ENCODE data around the gene KRT76.

KRT76 gene

GRCh38 chr12:52788192-52788875 lies 11.2 kb upstream of the KRT76 start:
- TF ChIP-seq TEAD4 (IDR thresholded peaks at IDR 0.05): no peak
- TF ChIP-seq NFIC (IDR thresholded peaks at IDR 0.05): no peak
- TF ChIP-seq ZBTB7A (IDR thresholded peaks at IDR 0.05; ENCODE audit: low read depth): no peak
- no peak for TF ChIP-seq MAX (IDR thresholded peaks at IDR 0.05)
- no peak for TF ChIP-seq TAF1 (IDR thresholded peaks at IDR 0.05; ENCODE audit: low read depth)
- no peak for TF ChIP-seq EP300 (IDR thresholded peaks at IDR 0.05; ENCODE audit: borderline replicate concordance)
- no peak for TF ChIP-seq FOXM1 (IDR thresholded peaks at IDR 0.05; ENCODE audit: borderline replicate concordance, low read depth)
- no peak for TF ChIP-seq USF1 (IDR thresholded peaks at IDR 0.05)
- TF ChIP-seq YY1 (IDR thresholded peaks at IDR 0.05; ENCODE audit: low read depth): no peak
- TF ChIP-seq RAD21 (IDR thresholded peaks at IDR 0.05; ENCODE audit: low read depth): no peak
- TF ChIP-seq TCF12 (IDR thresholded peaks at IDR 0.05; ENCODE audit: low read depth): no peak
- no peak for TF ChIP-seq REST (IDR thresholded peaks at IDR 0.05; ENCODE audit: low read depth)
- TF ChIP-seq EGR1 (IDR thresholded peaks at IDR 0.05): no peak
- no peak for TF ChIP-seq CEBPB (IDR thresholded peaks at IDR 0.05)

GRCh38 chr12:52787324-52788191 lies 10.4 kb upstream of the KRT76 start:
- TF ChIP-seq TCF12 (IDR thresholded peaks at IDR 0.05; ENCODE audit: low read depth) (no peak), RAD21 (IDR thresholded peaks at IDR 0.05; ENCODE audit: low read depth) (no peak), EP300 (IDR thresholded peaks at IDR 0.05; ENCODE audit: borderline replicate concordance) (no peak), TEAD4 (IDR thresholded peaks at IDR 0.05) (no peak), TAF1 (IDR thresholded peaks at IDR 0.05; ENCODE audit: low read depth) (no peak), NFIC (IDR thresholded peaks at IDR 0.05) (no peak), REST (IDR thresholded peaks at IDR 0.05; ENCODE audit: low read depth) (no peak), USF1 (IDR thresholded peaks at IDR 0.05) (no peak), EGR1 (IDR thresholded peaks at IDR 0.05) (no peak), FOXM1 (IDR thresholded peaks at IDR 0.05; ENCODE audit: borderline replicate concordance, low read depth) (no peak), MAX (IDR thresholded peaks at IDR 0.05) (no peak)

GRCh38 chr12:52784909-52785308 lies 7.8 kb upstream of the KRT76 start:
- TF ChIP-seq REST (IDR thresholded peaks at IDR 0.05; ENCODE audit: low read depth) (no peak), TAF1 (IDR thresholded peaks at IDR 0.05; ENCODE audit: low read depth) (no peak), CEBPB (IDR thresholded peaks at IDR 0.05) (no peak), EGR1 (IDR thresholded peaks at IDR 0.05) (no peak), FOXM1 (IDR thresholded peaks at IDR 0.05; ENCODE audit: borderline replicate concordance, low read depth) (no peak), TCF12 (IDR thresholded peaks at IDR 0.05; ENCODE audit: low read depth) (no peak), ZBTB7A (IDR thresholded peaks at IDR 0.05; ENCODE audit: low read depth) (no peak), TEAD4 (IDR thresholded peaks at IDR 0.05) (no peak)
